Loucy (cell line): ENCODE results near the gene LIPJ.

Experiments
- H2AFZ ChIP-seq: fragments of 200-600 bp; sonication (generic); 2 replicates; pipeline ENCODE4 v1.6.0; 2016; ENCODE audit warnings: antibody characterized with exemption, mild to moderate bottlenecking, low read length, moderate library complexity
- H3F3A ChIP-seq: fragments of 200-600 bp; 2 replicates; pipeline ENCODE4 v1.6.0; 2016; ENCODE audit warnings: antibody characterized with exemption, low read depth, mild to moderate bottlenecking
- H3K27me3 ChIP-seq: fragments of 200-600 bp; sonication (generic); 2 replicates; pipeline ENCODE4 v1.6.1; 2014; ENCODE audit warnings: low read length, mild to moderate bottlenecking; ENCODE audit not compliant: insufficient read depth, poor library complexity, severe bottlenecking
- H3K36me3 ChIP-seq: fragments of 200-600 bp; sonication (generic); 2 replicates; pipeline ENCODE4 v1.6.1; 2016; ENCODE audit warnings: low read length; ENCODE audit not compliant: insufficient read depth
- H3K4me1 ChIP-seq: fragments of 200-600 bp; sonication (generic); 2 replicates; pipeline ENCODE4 v1.5.1; 2014; ENCODE audit warnings: low read length, mild to moderate bottlenecking; ENCODE audit not compliant: insufficient read depth, poor library complexity, severe bottlenecking
- H3K4me2 ChIP-seq: fragments of 200-600 bp; sonication (generic); 2 replicates; pipeline ENCODE4 v1.6.0; 2014; ENCODE audit warnings: antibody characterized with exemption, low read length, low read depth, mild to moderate bottlenecking; ENCODE audit not compliant: poor library complexity, severe bottlenecking
- H3K4me3 ChIP-seq: fragments of 200-600 bp; sonication (generic); 2 replicates; pipeline ENCODE4 v1.5.1; 2014; ENCODE audit warnings: low read length, mild to moderate bottlenecking, mixed read lengths; ENCODE audit not compliant: poor library complexity, severe bottlenecking
- H3K79me2 ChIP-seq: fragments of 200-600 bp; sonication (generic); 2 replicates; pipeline ENCODE4 v1.6.1; 2014; ENCODE audit warnings: low read length; ENCODE audit not compliant: insufficient read depth
- H3K9ac ChIP-seq: fragments of 200-600 bp; sonication (generic); 2 replicates; pipeline ENCODE4 v1.6.0; 2014; ENCODE audit warnings: mild to moderate bottlenecking, low read depth, low read length, moderate library complexity; ENCODE audit not compliant: poor library complexity, severe bottlenecking
- H3K9me2 ChIP-seq: fragments of 200-600 bp; sonication (generic); replicated peaks from 2 replicates; pipeline ENCODE4 v1.6.1; 2016; ENCODE audit warnings: low read depth, low read length, mixed read lengths
- H3K9me3 ChIP-seq: fragments of 200-600 bp; sonication (generic); 2 replicates; pipeline ENCODE4 v1.6.1; 2014; ENCODE audit warnings: mild to moderate bottlenecking, antibody characterized with exemption, low read length, low read depth; ENCODE audit not compliant: insufficient read depth
- H4K20me1 ChIP-seq: fragments of 200-600 bp; sonication (generic); 2 replicates; pipeline ENCODE4 v1.6.0; 2014; ENCODE audit warnings: antibody characterized with exemption, low read length, mild to moderate bottlenecking; ENCODE audit not compliant: insufficient read depth, poor library complexity, severe bottlenecking
- CTCF ChIP-seq: fragments of 200-600 bp; sonication (generic); conservative IDR thresholded peaks from 2 replicates; pipeline ENCODE4 v1.5.1; 2014; ENCODE audit warnings: mild to moderate bottlenecking, antibody characterized with exemption, low read length
- EZH2phosphoT487 ChIP-seq: fragments of 200-600 bp; IDR thresholded peaks from 2 replicates; pipeline ENCODE4 v1.6.1; 2018; ENCODE audit warnings: antibody characterized with exemption, mild to moderate bottlenecking, moderate library complexity, borderline replicate concordance

Gene LIPJ

GRCh38 chr10:88544140-88544870 is 42.3 kb upstream of the LIPJ start:
- Histone ChIP-seq H3K4me2 (no peak overlapping the region), H3K4me1 (peaks cover 19% of the 10 kb centered on the region), H3K4me3 (no peak overlapping the region), H3K36me3 (no peaks in the 10 kb centered on the region), H2AFZ (no peak overlapping the region), H3K27me3 (no peaks in the 10 kb centered on the region), H3K9ac (no peak overlapping the region), H3F3A (no peaks in the 10 kb centered on the region; the same call in 1 of the 2 replicates), H3K79me2 (no peaks in the 10 kb centered on the region), H4K20me1 (no peaks in the 10 kb centered on the region), H3K9me2 (no peaks in the 10 kb centered on the region), H3K9me3 (no peaks in the 10 kb centered on the region)
- TF ChIP-seq EZH2phosphoT487: no peak
- no peak for TF ChIP-seq CTCF

- Histone ChIP-seq H3K27me3 (no peaks in the 10 kb centered on the region), H3K79me2 (no peaks in the 10 kb centered on the region), H2AFZ (no peak overlapping the region), H3K9ac (no peak overlapping the region), H3K4me1 (peaks cover 19% of the 10 kb centered on the region), H4K20me1 (no peaks in the 10 kb centered on the region), H3K36me3 (no peaks in the 10 kb centered on the region), H3K9me2 (no peaks in the 10 kb centered on the region), H3K4me3 (no peak overlapping the region), H3K4me2 (no peak overlapping the region), H3K9me3 (no peaks in the 10 kb centered on the region), H3F3A (no peaks in the 10 kb centered on the region; the same call in 1 of the 2 replicates)
- TF ChIP-seq CTCF (no peak), EZH2phosphoT487 (no peak)
Measured at GRCh38 chr10:88545359-88545758, 41.2 kb upstream of the LIPJ start.

GRCh38 chr10:88546497-88546896 is 40.1 kb upstream of the LIPJ start:
- TF ChIP-seq EZH2phosphoT487 (no peak), CTCF (no peak)
- H3K9me2 ChIP-seq: no peaks in the 10 kb centered on the region
- H3K4me2 ChIP-seq: no peak overlapping the region
- H3K4me1 ChIP-seq: peaks cover 19% of the 10 kb centered on the region
- no peaks in the 10 kb centered on the region for H4K20me1 ChIP-seq
- H3K4me3 ChIP-seq: no peak overlapping the region
- H2AFZ ChIP-seq: no peak overlapping the region
- H3K9me3 ChIP-seq: no peaks in the 10 kb centered on the region
- H3F3A ChIP-seq: no peaks in the 10 kb centered on the region
- H3K9ac ChIP-seq: no peak overlapping the region
- no peaks in the 10 kb centered on the region for H3K27me3 ChIP-seq
- H3K36me3 ChIP-seq: no peaks in the 10 kb centered on the region
- no peaks in the 10 kb centered on the region for H3K79me2 ChIP-seq
